LNCaP clone FGC (cell line): ENCODE measurements around the gene FAM181A.

ENCODE experiments used
- DNase-seq: peaks from one replicate; pipeline ENCODE4 v3.0.0-alpha.2; 2011; ENCODE audit warnings: low read depth
- H3K4me3 ChIP-seq: 2 replicates; pipeline ENCODE4 v1.5.1; 2011; ENCODE audit warnings: mild to moderate bottlenecking, low read depth, low read length, control low read depth
- CTCF ChIP-seq: IDR thresholded peaks from 2 replicates; pipeline ENCODE4 v1.5.1; 2012; ENCODE audit warnings: mild to moderate bottlenecking; ENCODE audit not compliant: control insufficient read depth, insufficient read depth; ENCODE audit errors: extremely low read depth

FAM181A gene

GRCh38 chr14:93926873-93927799 lies at the start of gene FAM181A:
Gene FAM181A, plus strand, starts transcription at chr14:93927344. Its CDS starts 942 bp downstream, at chr14:93928286.
- DNase-seq = no peak
- no peak for TF ChIP-seq CTCF
- H3K4me3 ChIP-seq = no peak within 1 kb of the TSS

GRCh38 chr14:93878212-93878611 lies 48.9 kb upstream of the FAM181A start:
- no peak for DNase-seq

GRCh38 chr14:93878871-93879270 lies 48.3 kb upstream of the FAM181A start:
- DNase-seq = no peak
- H3K4me3 ChIP-seq = no peak overlapping the region
- no peak for TF ChIP-seq CTCF

More at GRCh38 chr14:93878212-93878611, 48.9 kb upstream of the FAM181A start:
- TF ChIP-seq CTCF = no peak
- H3K4me3 ChIP-seq = no peak overlapping the region

- no peak overlapping the region for H3K4me3 ChIP-seq
- TF ChIP-seq CTCF = no peak
- no peak for DNase-seq
These were observed 47.7 kb upstream of the FAM181A start for GRCh38 chr14:93879362-93879983.

GRCh38 chr14:93880021-93880820 lies 46.9 kb upstream of the FAM181A start:
- no peak for TF ChIP-seq CTCF
- DNase-seq = no peak
- no peak overlapping the region for H3K4me3 ChIP-seq

- TF ChIP-seq CTCF = no peak
- no peak overlapping the region for H3K4me3 ChIP-seq
- no peak for DNase-seq
These were observed 42.2 kb upstream of the FAM181A start for GRCh38 chr14:93884950-93885349.
